CD4-positive, alpha-beta T cell treated with Interferon alpha-2 for 1 hour (primary cell): Measurements from ENCODE around the gene COL4A4.
"Not testable (repeated sequence)": the region's sequence is repeated elsewhere in the genome, so short reads cannot be mapped to it uniquely, and the experiment has no call there.

ENCODE experiments used
- DNase-seq, 2 donors: peaks; one replicate each; pipeline ENCODE4 v3.0.0-alpha.2; 2020 to 2022

The COL4A4 gene

GRCh38 chr2:227106845-227107759, 56.9 kb downstream of the COL4A4 start:
- peak in 1 of 2 donors; percentile 36 for DNase-seq

DNA sequence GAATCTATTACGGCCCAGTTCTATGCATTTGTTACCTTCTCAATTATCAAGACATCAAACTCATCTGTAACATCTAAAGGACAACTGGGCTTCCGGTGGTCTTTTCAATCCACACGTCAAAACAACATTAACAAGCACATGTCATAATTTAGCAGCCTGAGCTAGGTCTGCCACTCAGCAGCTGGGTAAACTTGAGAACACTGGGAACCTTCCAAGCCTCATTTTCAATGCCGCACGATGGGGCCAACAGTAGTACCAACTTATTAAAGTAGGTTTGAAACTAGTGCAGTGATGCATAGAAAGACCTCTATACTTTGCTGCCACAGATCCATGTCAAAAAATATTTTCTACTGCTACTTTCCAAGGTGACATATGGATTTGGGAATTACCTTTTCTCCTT, 60.4 kb downstream of the COL4A4 start:
- DNase-seq, result no peak

- no peak for DNase-seq
These were observed 64.7 kb downstream of the COL4A4 start for GRCh38 chr2:227099340-227099739.

DNA sequence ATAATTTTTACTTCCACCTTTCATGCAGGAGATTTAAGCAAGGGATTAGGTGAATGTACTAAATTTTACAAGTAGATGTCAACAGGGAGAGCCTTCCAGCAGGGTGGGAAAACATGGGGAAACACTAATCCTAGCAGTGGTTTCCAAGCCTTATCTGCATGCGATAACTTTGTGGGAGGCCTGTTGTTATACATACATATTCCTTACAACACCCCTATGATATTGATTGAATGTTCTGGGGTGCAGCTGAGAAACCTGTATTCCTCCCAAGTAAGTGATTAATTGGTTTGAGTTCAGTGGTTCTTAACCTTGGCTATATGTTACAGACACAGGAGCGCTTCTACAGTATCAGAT, 65.9 kb downstream of the COL4A4 start:
- DNase-seq, result no peak

DNA sequence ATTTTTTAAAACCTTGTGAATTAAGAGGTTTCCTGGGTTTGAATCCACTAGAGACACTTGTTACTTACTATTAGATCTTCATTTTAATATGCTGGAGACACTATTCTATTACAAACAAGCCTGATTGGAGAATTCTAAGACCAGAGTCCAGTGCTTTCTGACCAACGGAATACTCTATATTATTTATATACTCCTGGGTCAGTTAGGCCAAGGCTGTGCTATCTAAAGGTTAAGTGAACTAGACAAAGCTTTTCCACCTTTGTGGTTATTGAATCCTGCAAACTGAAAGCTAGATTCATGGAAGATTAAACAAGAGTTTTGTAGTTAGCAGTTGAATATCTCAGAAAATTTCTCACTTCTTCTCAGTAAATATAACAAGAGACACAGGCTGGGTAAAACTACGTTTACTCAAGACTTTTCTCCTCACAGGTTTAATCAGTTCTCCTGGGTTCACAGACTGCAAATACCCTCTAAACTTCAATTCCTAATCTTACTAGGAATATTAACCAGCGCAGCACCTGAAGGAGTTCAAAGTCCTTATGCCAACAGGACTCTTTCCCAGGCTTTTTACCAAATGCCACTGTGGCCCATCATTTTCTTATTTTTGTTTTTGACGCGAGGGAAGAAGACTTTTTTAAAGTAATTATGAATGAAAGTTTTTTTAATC, 66.4 kb downstream of the COL4A4 start:
- no peak for DNase-seq

DNA sequence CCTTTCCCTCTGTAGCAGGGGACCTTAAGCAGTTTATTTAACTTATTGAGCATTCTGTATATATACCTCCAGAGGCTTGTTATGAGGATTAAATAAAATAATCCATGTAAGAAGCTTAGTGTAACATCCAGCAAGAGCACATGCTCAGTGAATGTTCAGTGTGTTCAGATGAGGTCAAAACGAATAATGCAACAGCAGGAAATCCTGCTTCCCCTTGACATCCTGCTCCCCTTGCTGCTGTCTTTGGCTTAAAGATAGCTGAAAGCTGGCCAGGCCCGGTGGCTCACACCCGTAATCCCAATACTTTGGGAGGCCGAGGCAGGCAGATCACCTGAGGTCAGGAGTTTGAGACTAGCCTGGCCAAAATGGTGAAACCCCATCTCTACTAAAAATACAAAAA, 68.7 kb downstream of the COL4A4 start:
- DNase-seq, result no peak

GRCh38 chr2:227082286-227082685, 81.7 kb downstream of the COL4A4 start:
- no peak for DNase-seq

DNA sequence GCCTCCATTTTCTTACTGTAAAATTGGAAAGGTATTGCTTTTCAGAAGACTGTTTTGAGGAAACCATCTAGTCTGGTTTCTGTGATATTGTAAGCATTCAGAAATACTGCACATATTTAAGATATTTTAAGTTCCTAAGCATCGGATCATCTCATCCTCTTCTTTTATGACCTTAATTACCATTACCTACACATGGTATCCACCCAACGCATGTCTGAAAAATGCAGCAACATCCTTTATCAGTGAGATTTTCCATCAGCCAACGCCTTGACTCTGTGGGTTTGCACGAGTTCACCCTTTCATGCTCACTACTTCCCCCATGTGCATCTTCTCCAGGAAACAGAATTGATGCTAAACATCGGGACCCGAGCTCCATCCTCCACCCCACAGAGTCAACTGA, 84.3 kb downstream of the COL4A4 start:
- DNase-seq, result no peak

GRCh38 chr2:227065065-227065464, 98.9 kb downstream of the COL4A4 start:
- DNase-seq, result not testable (repeated sequence)

- no peak for DNase-seq
These were observed 105.1 kb downstream of the COL4A4 start for GRCh38 chr2:227058888-227059399.

- no peak for DNase-seq
These were observed 106.1 kb downstream of the COL4A4 start for GRCh38 chr2:227057743-227058447.

- no peak for DNase-seq
These were observed 106.9 kb downstream of the COL4A4 start for GRCh38 chr2:227057060-227057459.

GRCh38 chr2:227054006-227054405, 110.0 kb downstream of the COL4A4 start:
- DNase-seq, result no peak

DNA sequence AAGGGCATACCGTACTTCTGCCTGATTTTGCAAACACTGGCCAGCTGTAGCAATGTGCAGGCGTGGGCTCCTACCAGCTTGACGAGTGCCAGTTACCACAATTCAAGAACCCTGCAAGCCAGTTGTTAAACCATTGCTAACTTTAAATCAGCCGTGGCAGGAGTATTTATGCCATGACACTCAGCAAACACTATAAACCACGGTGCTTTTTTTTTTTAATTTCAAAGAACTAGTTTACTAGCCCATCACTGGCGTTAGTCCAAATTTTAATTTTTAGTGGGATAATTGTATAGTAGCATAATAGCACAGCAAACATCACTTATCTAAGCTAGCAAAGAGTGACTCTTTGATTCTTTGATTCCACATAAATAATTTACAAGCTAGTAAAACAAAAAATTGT, 111.1 kb downstream of the COL4A4 start:
- no peak for DNase-seq

- no peak for DNase-seq
These were observed 120.0 kb downstream of the COL4A4 start for GRCh38 chr2:227043981-227044380.

DNA sequence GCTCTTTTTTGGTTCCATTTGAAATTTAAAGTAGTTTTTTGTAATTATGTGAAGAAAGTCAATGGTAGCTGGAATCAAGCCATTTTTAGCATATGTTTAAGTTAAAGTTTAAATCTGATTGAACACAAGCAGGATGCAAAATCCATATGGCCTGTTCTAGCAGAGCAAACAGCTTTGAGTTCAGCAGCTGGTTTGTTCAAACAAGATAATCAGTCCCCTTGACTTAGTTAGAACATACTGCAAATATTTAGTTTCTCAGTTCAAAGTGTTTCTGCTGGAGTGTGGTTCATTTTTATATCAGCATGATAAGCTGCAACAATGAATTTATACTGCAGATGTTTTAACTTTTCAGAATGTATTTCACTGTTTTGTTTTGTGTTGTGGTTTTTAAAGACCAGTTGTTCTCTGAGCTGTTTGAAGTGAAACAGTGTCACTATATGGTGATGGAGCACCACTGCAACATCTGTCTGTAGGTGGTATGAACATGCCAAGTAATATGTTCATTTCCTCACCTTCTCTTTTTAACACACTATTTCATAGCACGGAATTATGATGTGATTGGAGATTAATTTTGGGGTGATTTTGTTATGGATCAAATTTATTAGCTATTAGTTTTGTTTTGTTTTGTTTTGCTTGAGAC, 125.3 kb downstream of the COL4A4 start:
- no peak for DNase-seq

DNA sequence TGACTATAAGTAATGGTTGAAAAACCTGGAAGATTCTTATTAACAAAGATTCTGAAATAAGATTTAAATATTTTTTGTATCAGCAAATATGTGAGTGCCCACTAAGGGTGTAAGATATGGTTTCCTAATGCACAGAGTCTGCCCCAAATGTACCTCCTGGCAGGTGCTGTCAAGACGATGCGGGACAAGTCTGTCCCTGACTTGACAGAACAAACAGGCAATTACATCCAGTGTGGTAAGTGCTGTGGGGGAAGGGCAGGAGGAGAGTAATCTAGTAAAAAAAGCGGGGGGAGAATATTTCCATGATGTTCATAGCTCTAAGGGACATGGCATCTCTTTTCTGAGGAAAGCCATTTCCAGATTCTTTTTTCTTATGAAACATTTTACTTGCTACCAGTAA, 127.5 kb downstream of the COL4A4 start:
- DNase-seq, result no peak

DNA sequence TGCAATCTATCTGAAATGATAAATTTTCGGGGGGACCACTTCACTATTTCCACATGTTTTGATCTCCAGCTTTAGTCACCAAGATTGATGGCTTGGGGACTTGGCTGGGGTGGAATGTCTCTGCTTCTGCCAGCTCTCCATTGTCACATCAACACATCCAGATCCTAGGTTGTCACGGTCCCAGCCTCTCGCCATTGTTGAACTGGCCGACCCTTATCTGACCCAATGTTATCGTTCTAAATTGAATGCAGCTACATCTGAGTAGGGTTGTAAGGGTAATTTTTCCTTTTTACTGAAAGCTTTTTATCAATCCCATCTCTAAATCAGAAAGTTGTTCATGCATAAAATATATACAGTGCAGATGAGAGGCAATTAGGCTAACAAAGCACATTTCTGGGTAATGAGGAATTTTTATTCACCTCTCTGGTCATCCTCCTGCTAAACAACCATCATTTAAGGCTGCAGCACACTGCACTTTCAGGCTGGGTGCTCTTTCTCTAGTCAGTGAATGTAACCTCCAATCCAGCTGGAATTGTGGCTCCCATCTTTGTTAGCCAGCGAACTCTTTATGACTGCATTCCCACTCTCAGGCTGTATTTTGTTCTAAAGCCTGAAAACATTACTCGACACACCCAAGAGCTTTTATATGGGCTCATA, 128.2 kb downstream of the COL4A4 start:
- no peak for DNase-seq

- DNase-seq, result peak in 1 of 2 donors; percentile 4
These were observed 130.4 kb downstream of the COL4A4 start for GRCh38 chr2:227033471-227034148.

DNA sequence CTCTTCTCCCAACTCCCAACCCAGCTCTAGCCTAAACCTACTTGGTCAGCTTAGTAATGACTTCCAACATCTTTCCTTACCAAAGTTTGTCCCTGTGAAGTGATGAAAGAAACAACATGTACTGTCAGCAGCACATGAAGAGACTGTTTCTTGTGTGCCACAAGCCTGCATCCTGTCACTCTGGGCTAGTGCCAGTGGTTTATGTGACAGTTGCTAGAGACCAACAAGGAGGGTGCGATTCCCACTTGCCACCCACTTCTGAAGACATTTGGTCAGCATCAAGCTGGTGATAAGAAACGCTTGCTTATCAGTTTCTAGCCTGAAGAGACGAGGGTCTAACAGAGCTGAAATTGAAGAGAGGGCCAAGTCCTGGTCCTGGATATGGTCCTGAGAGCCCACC, 132.6 kb downstream of the COL4A4 start:
- DNase-seq, result no peak

- no peak for DNase-seq
These were observed 133.2 kb downstream of the COL4A4 start for GRCh38 chr2:227030789-227031188.
